22Rv1 (cell line): ENCODE measurements around the gene CPTP.

Experiments used
- CTCF ChIP-seq: fragments of 450-650 bp; IDR thresholded peaks from 2 replicates; pipeline ENCODE4 v1.5.1; 2017; ENCODE audit warnings: mild to moderate bottlenecking
- ZFX ChIP-seq: fragments of 450-650 bp; IDR thresholded peaks from 2 replicates; pipeline ENCODE4 v1.6.1; 2017; ENCODE audit warnings: antibody characterized with exemption, borderline replicate concordance

GRCh38 chr1:1285102-1285571 lies 39.5 kb upstream of the CPTP start:
- no peak for TF ChIP-seq CTCF
- TF ChIP-seq ZFX, result no peak
